HG02973 (cell line): ENCODE measurements around the gene RGS21.

Source experiments
- ATAC-seq: cut with Tn5 transposase; IDR thresholded peaks from one replicate; pipeline ENCODE4 v1.9.1; 2021; ENCODE audit warnings: moderate library complexity; ENCODE audit not compliant: unreplicated experiment

RGS21 gene

GRCh38 chr1:192378276-192378675, 61.5 kb downstream of the RGS21 start:
- no peak for ATAC-seq

GRCh38 chr1:192378878-192379277, 62.1 kb downstream of the RGS21 start:
- no peak for ATAC-seq

GRCh38 chr1:192379554-192379953, 62.8 kb downstream of the RGS21 start:
- no peak for ATAC-seq

- ATAC-seq, result no peak
Measured at GRCh38 chr1:192382758-192383157, 66.0 kb downstream of the RGS21 start.

- ATAC-seq, result no peak
Measured at GRCh38 chr1:192386051-192386650, 69.4 kb downstream of the RGS21 start.

- ATAC-seq, result no peak
Measured at GRCh38 chr1:192395211-192395610, 78.4 kb downstream of the RGS21 start.

- ATAC-seq, result no peak
Measured at GRCh38 chr1:192395895-192396294, 79.1 kb downstream of the RGS21 start.

- ATAC-seq, result no peak
Measured at GRCh38 chr1:192399161-192399560, 82.4 kb downstream of the RGS21 start.

- ATAC-seq, result no peak
Measured at GRCh38 chr1:192401825-192402224, 85.0 kb downstream of the RGS21 start.

GRCh38 chr1:192402571-192402970, 85.8 kb downstream of the RGS21 start:
- no peak for ATAC-seq

GRCh38 chr1:192407206-192407605, 90.4 kb downstream of the RGS21 start:
- no peak for ATAC-seq
